NCI-H2196 treated with DMSO at 0.1 percent for 48 hours (cell line): Measurements from ENCODE around the gene IPO4.
A peak's percentile ranks its signal among the peaks of the same experiment; 100 is the strongest.

Source experiments
- DNase-seq: peaks from one replicate; lab custom pipeline; 2025; ENCODE audit not compliant: unreplicated experiment; lab: John Stamatoyannopoulos, UW

Gene IPO4

GRCh38 chr14:24147761-24148428 is 40.7 kb downstream of the IPO4 start:
- DNase-seq, result no peak

GRCh38 chr14:24146978-24147760 is 41.4 kb downstream of the IPO4 start, which contains the start of gene RNF31:
Gene RNF31, plus strand, starts transcription at chr14:24147498. Its CDS starts 201 bp downstream, at chr14:24147699.
- DNase-seq, result peak; percentile 98

- peak; percentile 96 for DNase-seq
Measured at GRCh38 chr14:24146453-24146977, 42.1 kb downstream of the IPO4 start, which contains the start of gene PSME2. Gene PSME2, minus strand, starts transcription at chr14:24146610. Its CDS starts 29 bp downstream, at chr14:24146581.

- DNase-seq, result no peak
Measured at GRCh38 chr14:24145690-24146452, 42.7 kb downstream of the IPO4 start.

GRCh38 chr14:24145219-24145618 is 43.4 kb downstream of the IPO4 start:
- no peak for DNase-seq

- no peak for DNase-seq
Measured at GRCh38 chr14:24144451-24144850, 44.2 kb downstream of the IPO4 start.

- DNase-seq, result no peak
Measured at GRCh38 chr14:24143511-24143910, 45.1 kb downstream of the IPO4 start.

GRCh38 chr14:24141097-24141880 is 47.3 kb downstream of the IPO4 start, which contains the start of gene EMC9:
Gene EMC9, minus strand, starts transcription at chr14:24141591. Its CDS starts 287 bp downstream, at chr14:24141304.
- peak; percentile 99 for DNase-seq

- DNase-seq, result no peak
Measured at GRCh38 chr14:24139272-24139934, 49.2 kb downstream of the IPO4 start.

GRCh38 chr14:24138396-24139271 is 50.0 kb downstream of the IPO4 start:
- DNase-seq, result no peak

GRCh38 chr14:24137529-24138395 is 50.9 kb downstream of the IPO4 start:
- DNase-seq, result no peak

- DNase-seq, result no peak
Measured at GRCh38 chr14:24136684-24137528, 51.7 kb downstream of the IPO4 start.

GRCh38 chr14:24135834-24136683 is 52.6 kb downstream of the IPO4 start, which contains the start of gene PSME1:
Gene PSME1, plus strand, starts transcription at chr14:24136194. Its CDS starts 69 bp downstream, at chr14:24136263.
- peak; percentile 90 for DNase-seq

GRCh38 chr14:24135584-24135833 is 53.1 kb downstream of the IPO4 start:
- no peak for DNase-seq

- DNase-seq, result no peak
Measured at GRCh38 chr14:24133735-24134134, 54.9 kb downstream of the IPO4 start.

GRCh38 chr14:24132976-24133375 is 55.6 kb downstream of the IPO4 start:
- no peak for DNase-seq
